ENCODE data around the gene CISD3. TPM values are rescaled to one million over a fixed set of nuclear protein-coding genes. Genes with fewer than 3 reads are reported as not detected.

Gene CISD3
- total RNA-seq, 1 donor from 2014 or later = 31.3 TPM

DNA sequence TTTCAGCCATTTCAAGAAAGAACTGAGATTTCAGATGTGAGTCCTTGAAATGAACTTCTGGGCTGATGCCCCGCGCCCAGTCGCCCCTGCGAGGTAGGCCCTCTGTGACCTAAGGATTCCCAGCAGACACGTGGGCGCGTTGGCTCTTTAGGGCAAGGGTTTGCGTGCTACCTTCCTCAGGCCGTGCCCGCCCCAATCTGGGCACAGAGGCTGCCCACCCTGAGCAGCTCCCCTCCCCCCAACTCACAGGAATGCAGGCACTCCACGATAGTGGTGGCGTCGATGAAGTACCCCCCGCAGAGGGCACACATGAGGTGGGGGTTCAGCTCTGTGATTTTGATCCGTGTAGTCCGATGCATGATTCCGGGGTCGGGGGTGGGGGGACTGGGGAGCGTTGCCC is 9.9 kb downstream of the CISD3 start:
- DNase-seq (no peak), ATAC-seq (no peak)
- H3K4me1 ChIP-seq = peaks cover 40% of the 10 kb centered on the region
- peaks cover 48% of the 10 kb centered on the region for H3K36me3 ChIP-seq
- H3K4me3 ChIP-seq = no peak overlapping the region
- intact Hi-C loops (cut with DNase I) = no loop called here
- no peaks in the 10 kb centered on the region for H3K27me3 ChIP-seq (ENCODE audit: low read depth)
- H3K27ac ChIP-seq = no peak overlapping the region
- no peaks in the 10 kb centered on the region for H3K9me3 ChIP-seq
- TF ChIP-seq, protein P1, sequence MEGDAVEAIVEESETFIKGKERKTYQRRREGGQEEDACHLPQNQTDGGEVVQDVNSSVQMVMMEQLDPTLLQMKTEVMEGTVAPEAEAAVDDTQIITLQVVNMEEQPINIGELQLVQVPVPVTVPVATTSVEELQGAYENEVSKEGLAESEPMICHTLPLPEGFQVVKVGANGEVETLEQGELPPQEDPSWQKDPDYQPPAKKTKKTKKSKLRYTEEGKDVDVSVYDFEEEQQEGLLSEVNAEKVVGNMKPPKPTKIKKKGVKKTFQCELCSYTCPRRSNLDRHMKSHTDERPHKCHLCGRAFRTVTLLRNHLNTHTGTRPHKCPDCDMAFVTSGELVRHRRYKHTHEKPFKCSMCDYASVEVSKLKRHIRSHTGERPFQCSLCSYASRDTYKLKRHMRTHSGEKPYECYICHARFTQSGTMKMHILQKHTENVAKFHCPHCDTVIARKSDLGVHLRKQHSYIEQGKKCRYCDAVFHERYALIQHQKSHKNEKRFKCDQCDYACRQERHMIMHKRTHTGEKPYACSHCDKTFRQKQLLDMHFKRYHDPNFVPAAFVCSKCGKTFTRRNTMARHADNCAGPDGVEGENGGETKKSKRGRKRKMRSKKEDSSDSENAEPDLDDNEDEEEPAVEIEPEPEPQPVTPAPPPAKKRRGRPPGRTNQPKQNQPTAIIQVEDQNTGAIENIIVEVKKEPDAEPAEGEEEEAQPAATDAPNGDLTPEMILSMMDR (IDR thresholded peaks at IDR 0.05) = no peak

DNA sequence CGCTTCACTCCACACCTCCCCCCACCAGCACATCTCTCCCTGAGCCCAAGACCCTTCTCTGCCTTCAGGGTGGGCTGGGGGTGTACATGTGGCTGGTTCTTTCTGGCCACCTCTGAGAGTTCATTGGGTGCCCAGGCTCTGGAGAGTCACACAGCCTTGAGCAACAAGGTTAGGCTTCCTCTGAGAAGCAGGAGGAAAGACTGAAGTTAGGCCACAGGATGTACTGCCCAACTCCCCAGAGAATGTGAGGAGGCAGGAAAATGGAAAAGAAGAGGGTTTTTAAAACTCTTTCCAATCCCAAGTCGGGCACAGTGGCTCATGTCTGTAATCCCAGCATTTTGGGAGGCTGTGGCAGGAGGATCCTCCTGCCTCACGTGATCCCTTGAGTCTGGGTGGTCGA is 10.7 kb downstream of the CISD3 start:
- ATAC-seq (no peak), DNase-seq (no peak)
- H3K36me3 ChIP-seq = peaks cover 46% of the 10 kb centered on the region
- TF ChIP-seq, protein P1 (IDR thresholded peaks at IDR 0.05) = no peak
- H3K27me3 ChIP-seq (ENCODE audit: low read depth) = no peaks in the 10 kb centered on the region
- intact Hi-C loops (cut with DNase I) = no loop called here
- no peaks in the 10 kb centered on the region for H3K9me3 ChIP-seq
- H3K4me3 ChIP-seq = no peak overlapping the region
- no peak overlapping the region for H3K27ac ChIP-seq
- H3K4me1 ChIP-seq = peaks cover 39% of the 10 kb centered on the region

DNA sequence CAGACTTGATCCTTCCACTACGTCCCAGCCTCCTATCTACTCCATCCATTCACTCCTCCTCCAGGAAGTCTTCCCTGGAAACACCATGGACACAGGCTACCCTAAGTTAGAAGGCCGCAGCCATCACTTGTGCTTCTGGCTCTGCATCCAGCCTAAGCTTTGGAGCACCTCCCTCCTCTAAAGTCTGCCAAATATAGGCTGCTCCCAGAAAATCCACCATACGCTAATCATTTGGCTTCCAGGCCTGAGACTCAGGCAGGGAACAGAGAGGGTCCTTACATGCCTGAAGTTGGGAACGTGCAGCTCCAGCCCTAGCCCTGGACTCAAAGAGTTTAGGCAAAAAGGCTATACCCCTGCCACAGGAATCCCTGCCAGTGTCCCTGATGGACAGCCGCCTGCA is 11.3 kb downstream of the CISD3 start:
- ATAC-seq (no peak), DNase-seq (no peak)
- TF ChIP-seq, protein P1 (IDR thresholded peaks at IDR 0.05) = no peak
- Histone ChIP-seq H3K9me3 (no peaks in the 10 kb centered on the region), H3K27me3 (ENCODE audit: low read depth) (no peaks in the 10 kb centered on the region), H3K4me1 (peaks cover 45% of the 10 kb centered on the region), H3K4me3 (no peak overlapping the region), H3K36me3 (peaks cover 41% of the 10 kb centered on the region), H3K27ac (peak overlapping the region; percentile 87)
- intact Hi-C loops (cut with DNase I) = no loop called here

DNA sequence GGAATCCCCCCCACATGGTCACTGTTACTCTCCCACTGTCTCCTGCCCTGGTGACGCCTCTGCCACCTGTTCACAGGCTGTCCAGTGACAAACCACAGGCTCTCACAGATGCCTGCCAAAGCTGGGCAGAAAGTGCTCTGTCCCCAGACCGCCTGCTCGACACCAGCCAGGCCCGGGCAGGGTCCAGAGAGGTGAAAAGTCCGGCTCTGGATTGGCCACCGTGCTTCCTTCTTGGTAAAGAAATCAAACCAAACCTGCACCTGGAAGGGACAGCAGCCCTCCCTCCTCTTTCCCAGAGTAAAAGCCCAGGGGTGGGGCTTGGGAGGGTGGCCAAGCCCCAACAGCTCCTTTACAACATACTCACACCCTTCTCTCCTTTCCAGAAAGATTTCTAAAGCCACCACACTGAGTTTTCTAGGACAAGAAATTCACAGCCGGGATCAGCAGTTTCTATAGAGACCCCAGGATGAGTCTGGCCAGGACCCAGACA is 11.8 kb downstream of the CISD3 start:
- H3K4me1 ChIP-seq = peaks cover 50% of the 10 kb centered on the region
- peak overlapping the region; percentile 87 for H3K27ac ChIP-seq
- intact Hi-C loops (cut with DNase I) = no loop called here
- peaks cover 37% of the 10 kb centered on the region for H3K36me3 ChIP-seq
- peak; percentile 68 for DNase-seq
- TF ChIP-seq, protein P1 (IDR thresholded peaks at IDR 0.05) = no peak
- H3K9me3 ChIP-seq = no peaks in the 10 kb centered on the region
- ATAC-seq = peak; percentile 73 to 79
- H3K4me3 ChIP-seq = no peak overlapping the region
- H3K27me3 ChIP-seq (ENCODE audit: low read depth) = no peaks in the 10 kb centered on the region

DNA sequence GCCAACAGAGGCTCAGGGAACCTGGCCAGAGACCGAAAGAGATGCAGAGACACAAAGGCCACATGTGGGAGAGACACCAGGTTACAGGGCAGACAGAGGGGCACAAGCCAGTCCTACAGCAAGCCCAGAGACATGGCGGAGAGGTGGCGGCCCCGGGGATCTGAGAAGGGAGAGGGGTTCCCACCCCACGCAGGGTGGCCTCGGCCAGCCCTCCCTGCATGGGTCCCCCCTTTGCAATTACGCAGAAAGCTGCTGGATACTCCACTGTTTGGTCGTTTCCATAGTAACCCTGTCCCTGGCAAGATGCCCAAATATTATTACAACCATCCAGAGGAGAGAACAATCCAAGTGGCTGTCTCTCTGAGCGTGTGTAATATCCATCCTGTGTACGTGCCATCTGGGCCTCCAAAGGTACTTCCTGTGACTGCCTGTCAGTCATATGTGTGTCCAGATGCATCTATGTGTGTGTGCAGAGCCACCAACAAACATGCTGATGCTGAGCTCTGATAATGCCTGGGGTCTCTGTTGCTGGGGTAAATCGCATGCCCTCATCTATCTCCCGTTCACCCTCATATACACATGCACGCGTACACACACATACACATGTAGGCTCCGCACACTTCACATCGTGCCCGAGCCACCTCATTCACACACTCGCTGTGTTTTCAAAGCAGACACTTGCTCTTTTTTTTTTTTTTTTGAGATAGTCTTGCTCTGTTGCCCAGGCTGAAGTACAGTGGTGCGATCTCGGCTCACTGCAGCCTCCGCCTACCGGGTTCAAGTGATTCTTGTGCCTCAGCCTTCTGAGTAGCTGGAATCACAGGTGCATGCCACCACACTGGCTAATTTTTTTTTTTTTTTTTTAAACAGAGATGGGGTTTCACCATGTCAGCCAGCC is 12.5 kb downstream of the CISD3 start:
- Histone ChIP-seq H3K4me3 (no peak overlapping the region), H3K9me3 (no peaks in the 10 kb centered on the region), H3K27me3 (ENCODE audit: low read depth) (peaks cover 7% of the 10 kb centered on the region), H3K4me1 (peaks cover 57% of the 10 kb centered on the region), H3K36me3 (peaks cover 30% of the 10 kb centered on the region), H3K27ac (peak overlapping the region; percentile 87)
- peak; percentile 64 to 70 for ATAC-seq
- TF ChIP-seq, protein P1 (IDR thresholded peaks at IDR 0.05) = no peak
- DNase-seq = no peak
- intact Hi-C loops (cut with DNase I) = no loop called here

Measured in lower lobe of right lung (tissue), 2 donors.